Stimulated activated CD4-positive, alpha-beta T cell treated with anti-CD3 and anti-CD28 coated beads, Interleukin-12 subunit alpha, Interleukin-12 subunit beta, amount 100 ng/mL, for 48 hours (primary cell): ENCODE measurements around the gene TLK2.
"Not testable (repeated sequence)": the region's sequence is repeated elsewhere in the genome, so short reads cannot be mapped to it uniquely, and the experiment has no call there.

Experiments used
- DNase-seq, 3 donors: peaks; one replicate each; pipeline ENCODE4 v3.0.0-alpha.2; 2020; ENCODE audit warnings: low read depth in 2 of 3, low spot score in 1 of 3

Gene TLK2

DNA sequence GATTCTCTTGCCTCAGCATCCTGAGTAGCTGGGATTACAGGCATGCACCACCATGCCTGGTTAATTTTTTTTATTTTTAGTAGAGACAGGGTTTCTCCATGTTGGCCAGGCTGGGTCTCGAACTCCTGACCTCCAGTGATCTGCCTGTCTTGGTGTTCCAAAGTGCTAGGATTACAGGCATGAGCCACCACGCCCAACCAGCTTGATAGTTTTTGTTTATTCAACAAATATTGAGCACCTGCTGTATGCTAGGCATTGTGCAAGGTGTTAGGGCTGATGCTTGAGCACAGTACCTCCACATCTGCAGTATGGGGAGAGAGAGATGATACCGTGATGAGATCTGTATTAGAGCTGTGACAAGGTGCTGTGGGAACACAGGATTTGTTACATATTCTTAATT is 3.9 kb downstream of the TLK2 start:
- DNase-seq, result not testable (repeated sequence)

DNA sequence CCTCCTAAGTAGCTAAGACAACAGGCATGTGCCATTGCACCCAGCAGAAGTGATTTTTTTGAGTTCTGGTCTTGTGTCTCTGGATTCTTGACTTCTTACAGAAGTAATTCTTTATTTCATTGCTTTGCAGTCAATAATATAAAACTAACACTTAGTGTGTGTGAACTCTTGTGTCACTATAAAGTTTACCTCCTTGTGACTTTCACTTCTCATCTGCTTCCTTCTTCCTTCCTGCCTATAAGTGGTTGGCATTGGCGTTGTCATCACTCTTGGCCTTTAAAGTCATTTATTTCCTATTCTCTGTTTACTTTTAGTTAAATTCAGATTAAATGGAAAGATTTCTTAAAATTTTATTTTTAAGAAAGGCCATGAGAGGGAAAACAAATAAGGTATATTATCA is 12.4 kb downstream of the TLK2 start:
- not testable (repeated sequence) for DNase-seq

DNA sequence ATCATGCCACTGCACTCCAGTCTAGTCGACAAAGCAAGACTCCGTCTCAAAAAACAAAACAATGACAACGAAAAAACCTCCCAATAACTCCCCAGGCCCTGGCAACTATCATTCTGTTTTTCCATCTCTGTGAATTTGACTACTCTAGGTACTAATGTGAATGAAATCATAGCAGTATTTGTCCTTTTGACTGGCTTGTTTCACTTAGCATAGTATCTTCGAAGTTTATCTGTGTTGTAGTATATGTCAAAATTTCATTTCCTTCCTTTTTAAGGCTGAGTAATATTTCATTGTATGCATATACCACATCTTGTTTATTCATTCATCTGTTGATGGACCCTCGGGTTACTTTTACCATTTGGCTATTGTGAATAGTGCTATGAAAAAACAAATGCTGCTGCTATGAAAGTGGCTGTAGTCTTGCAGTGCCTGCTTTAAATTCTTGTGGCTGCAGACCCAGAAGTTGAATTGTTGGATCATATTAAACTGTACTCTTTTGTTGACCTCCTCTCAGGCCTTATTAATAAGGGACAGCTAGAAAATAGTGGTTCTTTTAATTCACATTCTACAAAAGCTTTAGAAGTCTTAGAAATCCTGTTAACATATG is 14.5 kb downstream of the TLK2 start:
- not testable (repeated sequence) for DNase-seq

DNA sequence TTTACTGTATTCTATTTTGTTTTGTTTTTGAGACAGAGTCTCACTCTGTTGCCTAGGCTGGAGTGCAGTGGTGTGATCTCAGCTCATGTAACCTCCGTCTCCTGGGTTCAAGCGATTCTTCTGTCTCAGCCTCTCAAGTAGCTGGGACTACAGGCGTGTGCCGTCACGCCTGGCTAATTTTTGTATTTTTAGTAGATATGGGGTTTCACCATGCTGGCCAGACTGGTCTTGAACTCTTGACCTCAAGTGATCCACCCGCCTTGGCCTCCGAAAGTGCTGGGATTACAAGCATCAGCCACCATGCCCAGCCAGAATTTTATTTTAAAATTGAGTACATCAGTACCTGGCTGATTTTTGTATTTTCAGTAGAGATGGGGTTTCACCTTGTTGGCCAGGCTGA is 15.4 kb downstream of the TLK2 start:
- DNase-seq, result not testable (repeated sequence)

DNA sequence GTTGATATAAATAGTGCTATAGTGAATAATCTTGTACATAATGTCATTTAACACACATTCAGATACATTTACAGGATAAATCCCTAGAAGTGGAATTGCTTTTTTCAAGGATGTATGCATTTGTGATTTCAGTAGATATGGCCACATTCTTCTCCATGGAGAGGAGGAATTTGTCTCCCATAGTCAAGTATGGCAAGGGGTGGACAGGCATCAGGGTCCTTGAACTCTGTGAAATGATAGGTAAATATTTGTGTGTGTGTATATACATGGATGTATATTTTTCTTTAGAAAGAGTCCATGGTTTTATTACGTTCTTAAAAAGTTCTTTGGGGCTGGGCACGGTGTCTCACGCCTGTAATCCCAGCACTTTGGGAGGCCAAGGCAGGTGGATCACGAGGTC is 17.7 kb downstream of the TLK2 start:
- not testable (repeated sequence) for DNase-seq

DNA sequence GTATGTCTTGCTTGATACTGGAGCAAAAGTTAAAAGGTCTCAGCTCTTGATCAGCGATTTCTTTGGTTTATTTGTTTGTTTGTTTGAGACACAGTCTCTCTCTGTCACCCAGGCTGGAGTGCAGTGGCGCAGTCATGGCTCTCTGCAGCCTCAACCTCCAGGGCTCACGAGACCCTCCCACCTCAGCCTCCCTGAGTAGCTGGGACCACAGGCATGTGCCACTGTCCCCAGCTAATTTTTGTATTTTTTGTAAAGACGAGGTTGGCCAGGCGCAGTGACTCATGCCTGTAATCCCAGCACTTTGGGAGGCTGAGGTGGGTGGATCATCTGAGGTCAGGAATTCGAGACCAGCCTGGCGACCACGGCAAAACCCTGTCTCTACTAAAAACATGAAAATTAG is 20.2 kb downstream of the TLK2 start:
- DNase-seq, result not testable (repeated sequence)

DNA sequence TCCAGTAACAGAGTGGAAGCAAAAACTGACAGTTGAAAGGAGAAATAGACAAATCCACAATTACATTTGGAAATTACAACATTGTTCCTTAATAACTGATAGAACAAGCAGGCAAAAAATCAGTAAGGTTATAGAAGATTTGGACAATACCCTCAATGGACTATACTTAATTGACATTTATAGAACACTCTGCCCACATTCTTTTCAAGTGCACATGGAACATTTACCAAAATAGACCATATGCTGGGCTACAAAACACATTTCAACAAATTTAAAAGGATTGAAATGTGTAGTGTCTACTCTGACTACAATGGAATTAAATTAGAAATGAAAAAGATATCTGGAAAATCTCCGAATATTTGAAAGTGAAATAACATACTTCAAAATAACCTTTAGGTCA is 21.8 kb downstream of the TLK2 start:
- not testable (repeated sequence) for DNase-seq

DNA sequence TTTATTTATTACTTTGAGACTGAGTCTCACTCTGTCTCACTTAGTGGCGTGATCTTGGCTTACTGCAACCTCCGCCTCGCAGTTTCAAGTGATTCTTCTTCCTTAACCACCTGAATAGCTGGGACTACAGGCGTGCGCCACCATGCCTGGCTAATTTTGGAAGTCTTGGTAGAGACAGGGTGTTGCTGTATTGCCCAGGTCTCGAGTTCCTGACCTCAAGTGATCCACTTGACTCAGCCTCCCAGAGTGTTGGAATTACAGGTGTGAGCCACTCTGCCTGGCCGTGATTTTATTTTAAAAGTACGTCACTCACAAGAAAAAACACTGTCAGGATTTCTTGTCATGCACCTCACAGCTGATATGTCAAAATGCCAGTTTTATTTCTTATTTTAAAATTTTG is 26.2 kb downstream of the TLK2 start:
- not testable (repeated sequence) for DNase-seq

DNA sequence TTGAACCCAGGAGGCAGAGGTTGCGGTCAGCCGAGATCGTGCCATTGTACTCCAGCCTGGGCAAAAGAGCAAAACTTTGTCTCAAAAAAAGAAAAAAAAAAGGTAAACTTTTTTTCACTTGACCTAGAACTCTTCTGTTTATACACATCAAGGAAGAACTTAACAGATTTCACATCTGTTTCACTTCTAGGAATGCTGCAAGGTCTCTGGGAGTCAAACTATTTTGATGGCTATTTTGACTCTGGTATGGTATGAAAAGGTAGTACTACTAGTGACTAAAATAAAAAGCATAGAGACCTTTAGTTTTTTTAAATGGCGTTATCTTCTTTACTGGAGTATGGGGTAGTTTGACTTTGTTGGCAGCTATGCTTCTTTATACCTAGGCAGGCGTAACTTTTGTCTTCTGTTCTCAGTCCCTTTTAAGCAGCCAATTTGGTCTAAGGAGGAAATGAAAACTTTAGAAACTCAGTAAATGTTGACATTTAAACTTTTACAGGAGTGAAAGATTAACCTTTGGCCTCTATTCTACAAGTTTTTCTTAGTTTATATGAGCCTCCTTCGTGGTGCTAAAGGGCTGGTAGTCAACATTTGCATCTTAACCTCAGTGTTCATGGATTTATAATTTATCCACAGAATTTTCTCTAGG is 28.7 kb downstream of the TLK2 start:
- DNase-seq, result not testable (repeated sequence)

DNA sequence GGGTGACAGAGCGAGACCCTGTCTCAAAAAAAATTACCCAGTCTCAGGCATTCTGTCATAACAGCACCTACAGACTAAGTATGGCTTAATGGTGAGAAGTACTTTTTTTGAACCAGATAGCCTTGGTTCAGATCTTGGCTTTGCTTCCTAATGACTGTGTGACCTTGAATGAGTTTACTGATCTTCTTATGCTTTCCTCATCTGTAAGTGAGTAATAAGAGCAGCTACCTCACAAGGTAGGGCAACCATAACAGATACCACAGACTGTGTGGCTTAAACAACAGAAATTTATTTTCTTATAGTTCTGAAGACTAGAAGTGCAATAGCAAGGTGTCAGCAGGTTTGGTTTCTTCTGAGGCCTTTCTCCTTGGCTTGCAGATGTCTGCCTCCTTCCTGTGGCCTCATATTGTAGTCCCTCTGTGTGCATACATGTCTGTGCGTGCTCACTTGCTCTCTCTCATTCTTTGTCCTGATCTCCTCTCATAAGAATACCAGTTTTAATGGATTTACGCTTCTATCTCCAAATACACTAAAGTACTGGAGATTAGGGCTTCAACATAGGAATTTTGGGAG is 31.7 kb downstream of the TLK2 start:
- DNase-seq, result not testable (repeated sequence)

DNA sequence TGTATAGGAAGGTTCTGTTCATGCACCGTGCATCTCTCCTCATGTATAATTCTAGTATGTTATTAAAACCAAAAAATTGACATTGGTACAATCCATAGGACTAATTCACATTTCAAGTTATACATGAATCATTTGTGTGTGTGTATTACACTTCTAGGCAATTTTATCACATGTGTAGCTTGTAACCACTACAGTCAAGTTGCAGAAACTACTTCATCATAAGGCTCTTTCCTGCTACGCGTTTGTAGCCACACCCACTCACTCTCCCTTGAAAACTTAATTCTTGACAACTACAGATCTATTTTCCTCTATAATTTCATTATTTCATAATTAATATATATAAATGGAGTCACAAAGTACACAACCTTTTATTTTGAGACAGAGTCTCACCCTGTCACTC is 32.4 kb downstream of the TLK2 start:
- not testable (repeated sequence) for DNase-seq

DNA sequence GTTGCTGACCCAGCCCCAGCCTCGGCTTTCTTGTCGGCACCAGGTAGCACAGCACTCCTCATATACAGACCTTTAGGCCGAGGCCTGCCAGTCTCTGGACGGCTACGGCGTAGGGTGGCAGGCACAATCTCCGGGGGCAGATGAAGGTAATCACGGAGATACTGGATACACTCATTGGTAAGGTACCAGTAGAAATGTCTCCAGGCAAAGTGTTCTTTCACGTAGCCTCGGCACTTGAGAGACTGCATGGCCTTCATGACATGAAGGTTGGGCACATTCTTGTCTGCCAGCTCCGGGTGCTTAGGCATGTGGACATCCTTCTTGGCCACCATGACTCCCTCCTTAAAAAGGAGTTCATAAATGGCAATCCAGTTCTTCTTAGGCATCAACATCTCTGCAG is 37.8 kb downstream of the TLK2 start:
- DNase-seq, result not testable (repeated sequence)

DNA sequence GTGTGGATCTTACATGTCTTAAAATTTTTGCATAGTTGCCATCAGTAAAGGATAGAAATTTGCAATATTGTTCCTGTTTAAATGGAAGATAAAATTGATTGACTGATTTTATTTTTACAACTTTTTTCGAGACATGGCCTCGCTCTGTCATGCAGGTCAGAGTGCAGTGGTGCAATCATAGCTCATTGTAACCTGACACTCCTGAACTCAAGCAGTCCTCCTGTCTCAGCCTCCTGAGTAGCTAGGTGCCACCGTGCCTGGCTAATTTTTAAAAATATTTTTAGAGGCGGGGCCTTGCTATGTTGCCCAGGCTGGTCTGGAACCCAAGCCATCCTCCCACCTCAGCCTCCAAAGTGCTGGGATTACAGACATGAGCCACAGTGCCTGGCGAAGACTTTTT is 42.7 kb downstream of the TLK2 start:
- DNase-seq, result not testable (repeated sequence)

DNA sequence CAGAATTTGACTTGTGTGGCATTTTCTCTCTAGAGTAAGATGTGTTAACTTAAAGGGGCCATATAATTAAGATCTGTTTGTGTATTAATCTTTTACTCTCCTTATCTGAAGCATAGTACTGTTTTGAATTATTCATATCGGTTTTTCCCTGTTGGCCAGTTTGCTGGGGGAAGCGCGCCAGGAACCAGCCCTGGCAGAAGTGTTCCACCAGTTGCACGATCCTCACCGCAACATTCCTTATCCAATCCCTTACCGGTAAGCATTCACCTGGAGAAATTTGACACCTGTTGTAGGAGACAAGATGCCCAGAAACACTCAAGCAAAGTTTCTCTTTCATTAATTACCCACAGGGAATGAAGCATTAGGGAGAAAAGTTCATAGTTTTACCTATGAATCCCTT is 45.5 kb downstream of the TLK2 start:
- not testable (repeated sequence) for DNase-seq

DNA sequence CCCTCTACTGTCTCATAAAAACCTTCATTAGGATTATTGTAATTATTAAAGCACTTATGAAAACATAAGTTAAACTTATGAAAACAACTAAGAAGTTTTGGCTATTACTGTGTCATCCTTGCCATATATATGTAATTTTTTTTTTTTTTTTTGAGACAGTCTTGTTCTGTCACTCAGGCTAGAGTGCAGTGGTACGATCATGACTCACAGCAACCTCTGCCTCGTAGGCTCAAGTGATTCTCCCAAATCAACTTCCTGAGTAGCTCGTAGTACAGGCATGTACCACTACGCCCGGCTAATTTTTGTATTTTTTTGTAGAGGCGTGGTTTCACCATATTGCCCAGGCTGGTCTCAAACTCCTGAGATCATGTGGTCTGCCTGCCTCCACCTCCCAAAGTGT is 46.7 kb downstream of the TLK2 start:
- not testable (repeated sequence) for DNase-seq

DNA sequence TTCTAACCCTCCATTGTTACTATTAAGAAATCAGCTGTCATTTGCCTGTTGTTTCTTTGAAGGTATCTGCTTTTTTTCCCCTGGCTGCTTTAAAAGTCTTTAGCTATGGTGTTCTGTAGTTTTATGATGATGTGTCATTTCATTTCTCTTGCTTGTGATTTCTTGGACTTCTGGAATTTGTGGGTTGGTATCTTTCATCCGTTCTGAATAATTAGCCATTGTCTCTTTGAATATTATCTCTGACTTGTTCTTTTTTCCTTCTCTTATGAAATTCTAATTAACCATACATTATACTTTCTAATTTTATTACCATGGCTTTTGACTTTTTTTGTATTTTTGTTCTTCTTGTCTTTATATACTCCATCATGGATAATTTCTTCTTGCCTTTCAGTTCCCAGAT is 52.3 kb downstream of the TLK2 start:
- DNase-seq, result not testable (repeated sequence)

DNA sequence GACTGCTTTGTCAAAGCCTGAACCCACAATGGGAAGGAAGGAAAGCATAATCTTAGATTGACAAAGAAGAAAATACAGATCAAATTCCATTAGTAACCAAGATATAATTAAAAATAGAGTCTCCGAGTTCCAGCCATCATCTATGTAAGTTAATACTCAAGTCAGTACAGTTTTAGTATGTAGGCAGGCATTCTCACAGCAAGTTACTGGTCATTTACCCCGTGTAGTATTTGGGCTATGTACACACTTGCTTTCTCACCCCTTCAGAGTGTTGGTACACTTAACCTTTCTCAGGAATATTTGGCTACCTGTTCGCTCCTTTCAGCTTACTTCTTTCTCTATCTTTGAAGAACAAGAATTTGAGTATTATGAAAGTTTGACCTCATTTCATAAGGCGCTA is 57.9 kb downstream of the TLK2 start:
- DNase-seq, result not testable (repeated sequence)

DNA sequence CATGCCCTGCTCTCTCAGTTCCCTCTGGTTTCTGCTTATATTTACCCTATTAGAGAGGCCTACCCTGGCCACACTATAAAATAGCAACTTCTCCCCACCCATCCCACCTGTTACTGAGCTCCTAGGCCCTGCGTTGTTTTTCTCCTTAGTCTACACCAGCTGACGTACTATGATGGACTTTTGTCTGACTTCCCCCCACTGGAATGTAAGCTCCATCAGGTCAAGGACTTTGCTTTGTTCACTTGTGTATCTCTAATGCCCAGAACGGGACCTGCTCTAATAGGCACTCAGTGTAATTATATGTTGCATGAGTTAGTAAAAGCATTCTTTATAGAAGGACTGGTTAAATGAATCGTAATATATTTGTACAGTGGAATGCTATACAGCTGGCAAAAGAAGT is 62.4 kb downstream of the TLK2 start:
- not testable (repeated sequence) for DNase-seq

DNA sequence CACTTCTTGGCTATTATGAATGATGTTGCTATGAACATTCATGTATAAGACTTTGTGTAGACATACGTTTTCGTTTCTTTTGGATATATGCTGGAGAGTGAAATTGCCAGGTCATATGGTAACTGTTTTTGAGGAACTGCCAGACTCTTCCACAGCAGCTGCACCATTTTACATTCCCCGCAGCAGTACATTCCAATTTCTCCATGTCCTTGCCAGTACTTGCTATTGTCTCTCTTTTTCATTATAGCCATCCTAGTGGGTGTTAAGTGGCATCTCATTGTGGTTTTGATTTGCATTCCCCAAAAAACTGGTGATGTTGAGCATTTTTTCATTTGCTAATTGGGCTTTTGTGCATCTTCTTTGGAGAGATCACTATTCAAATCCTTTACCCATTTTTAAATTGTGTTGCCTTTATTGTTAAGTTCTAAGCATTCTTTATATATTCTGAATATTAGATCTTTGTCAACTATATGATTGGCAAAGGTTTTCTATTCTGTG is 64.7 kb downstream of the TLK2 start:
- not testable (repeated sequence) for DNase-seq

DNA sequence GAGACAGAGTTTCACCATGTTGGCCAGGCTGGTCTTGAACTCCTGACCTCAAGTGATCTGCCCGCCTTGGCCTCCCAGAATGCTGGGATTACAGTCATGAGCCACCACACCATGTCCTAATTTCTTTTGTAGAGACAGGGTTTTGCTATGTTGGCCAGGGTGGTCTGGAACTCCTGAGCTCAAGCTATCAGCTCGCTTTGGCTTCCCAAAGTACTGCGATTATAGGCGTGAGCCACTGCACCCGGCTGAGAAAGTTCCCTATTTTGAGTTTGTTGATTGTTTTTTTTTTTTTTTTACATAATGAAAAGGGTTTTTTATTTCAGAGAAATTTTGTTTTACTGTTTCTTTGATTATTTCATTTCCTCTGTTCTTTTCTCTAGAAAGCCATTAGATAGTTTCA is 67.4 kb downstream of the TLK2 start:
- DNase-seq, result not testable (repeated sequence)

DNA sequence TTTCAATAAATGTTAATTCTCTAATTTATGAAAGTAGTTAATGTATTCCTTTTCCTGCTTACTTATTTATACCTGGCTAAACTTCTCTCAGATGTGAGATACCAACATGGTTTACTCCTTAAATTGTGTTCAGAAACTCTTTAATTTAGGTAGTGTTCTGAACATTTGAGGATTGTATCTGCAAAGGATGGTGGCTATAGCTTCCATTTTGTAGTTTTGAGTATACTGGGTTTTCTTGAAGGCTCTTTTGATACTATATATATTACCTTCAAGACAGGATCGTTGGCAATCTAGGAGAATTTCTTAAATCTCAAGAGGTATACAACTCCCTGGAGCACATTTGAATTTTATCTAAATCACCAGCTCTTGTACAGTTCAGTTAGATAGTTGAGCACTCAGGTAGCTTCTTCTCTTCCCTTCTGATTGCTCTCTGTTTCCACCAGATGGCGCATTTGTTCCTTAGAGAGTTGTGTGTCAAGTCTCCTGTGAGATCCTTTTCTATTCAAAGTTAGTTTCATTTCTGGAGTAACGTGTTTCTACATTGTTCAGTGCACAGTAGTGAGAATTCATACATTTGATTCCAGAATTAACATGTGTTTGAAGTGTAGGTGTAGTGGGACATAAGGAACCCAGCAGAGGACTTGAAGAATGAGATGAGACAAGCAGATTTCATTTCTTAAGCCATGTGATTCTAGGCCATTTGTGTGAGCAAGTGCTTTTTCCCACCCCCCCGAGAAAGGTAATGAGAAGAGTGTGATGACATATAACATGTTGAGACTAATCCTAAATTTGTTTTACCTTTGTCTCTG is 74.4 kb downstream of the TLK2 start:
- peak in 1 of 3 donors; percentile 45 for DNase-seq

DNA sequence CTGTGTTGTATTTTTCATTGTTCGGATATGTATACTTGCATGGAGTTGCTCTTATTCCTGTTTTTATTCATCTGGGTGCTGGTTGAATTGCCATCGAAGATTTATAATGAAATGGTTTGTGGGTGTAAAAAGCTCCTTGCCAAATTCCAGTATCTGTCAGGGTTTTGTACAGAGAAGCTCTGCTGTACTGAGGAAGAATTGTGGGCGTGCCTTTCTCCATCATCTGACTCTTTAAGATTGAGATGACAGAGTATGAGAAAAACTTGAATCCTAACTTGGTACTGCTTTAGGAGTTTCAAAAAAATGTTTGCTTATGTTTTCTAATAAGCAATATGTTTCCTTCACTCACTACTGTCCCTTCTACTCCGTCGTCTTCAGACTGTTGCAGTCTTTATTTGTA is 78.9 kb downstream of the TLK2 start:
- not testable (repeated sequence) for DNase-seq
